SK-N-SH (cell line): ENCODE measurements around the gene TMEM87A.

Source experiments
- CTCF ChIP-seq: fragments of 200-600 bp; sonication (generic); IDR thresholded peaks from 2 replicates; pipeline ENCODE4 v1.6.1; 2017; ENCODE audit warnings: antibody characterized with exemption, mild to moderate bottlenecking, moderate library complexity
- EP300 ChIP-seq, 2 experiments: IDR thresholded peaks; 2 replicates each; pipeline versions ENCODE4 v1.4.0 to v1.6.1; 2012; ENCODE audit warnings: borderline replicate concordance in 1 of 2, low read depth in 1 of 2, low read length in 1 of 2
- FOXM1 ChIP-seq: IDR thresholded peaks from 2 replicates; pipeline ENCODE4 v1.4.0; 2012; ENCODE audit warnings: low read depth, mild to moderate bottlenecking
- GABPA ChIP-seq: IDR thresholded peaks from 2 replicates; pipeline ENCODE4 v1.4.0; 2012; ENCODE audit warnings: low read depth, mild to moderate bottlenecking
- POLR2AphosphoS5 ChIP-seq: IDR thresholded peaks from 2 replicates; pipeline ENCODE4 v1.6.1; 2012; ENCODE audit warnings: low read depth, low read length
- RCOR1 ChIP-seq: fragments of 150-350 bp; IDR thresholded peaks from 2 replicates; pipeline ENCODE4 v1.6.1; 2017; ENCODE audit warnings: antibody characterized with exemption, low read length
- REST ChIP-seq: IDR thresholded peaks from 2 replicates; pipeline ENCODE4 v1.6.1; 2012; ENCODE audit warnings: mild to moderate bottlenecking, low read depth, low read length, moderate library complexity
- RXRA ChIP-seq: IDR thresholded peaks from 2 replicates; pipeline ENCODE4 v1.4.0; 2012; ENCODE audit warnings: low read depth, mild to moderate bottlenecking, borderline replicate concordance
- SIN3A ChIP-seq: IDR thresholded peaks from 2 replicates; pipeline ENCODE4 v1.6.1; 2012; ENCODE audit warnings: low read depth, mild to moderate bottlenecking, low read length, moderate library complexity, borderline replicate concordance
- TAF1 ChIP-seq: IDR thresholded peaks from 2 replicates; pipeline ENCODE4 v1.6.1; 2012; ENCODE audit warnings: low read depth, mild to moderate bottlenecking, low read length, moderate library complexity, borderline replicate concordance
- YY1 ChIP-seq: IDR thresholded peaks from 2 replicates; pipeline ENCODE4 v1.4.0; 2012; ENCODE audit warnings: low read depth, mild to moderate bottlenecking

- TF ChIP-seq YY1 (no peak), REST (no peak), TAF1 (no peak), CTCF (no peak), EP300 (IDR thresholded peaks at IDR 0.05; ENCODE audit: borderline replicate concordance in 1 of 2, low read depth in 1 of 2, low read length in 1 of 2) (no peak), RXRA (no peak), FOXM1 (no peak), GABPA (no peak), SIN3A (no peak), POLR2AphosphoS5 (no peak), RCOR1 (no peak)
These were observed 3.5 kb upstream of the TMEM87A start for GRCh38 chr15:42276762-42277161.
